ENCODE results near the gene SCG3. TPM values are rescaled to one million over a fixed set of nuclear protein-coding genes. Genes with fewer than 3 reads are reported as not detected.

Gene SCG3
- total RNA-seq, 1 donor from 2014 or later = not detected

- H3K27ac Mint-ChIP-seq = no peak overlapping the region
- peaks cover 28% of the 10 kb centered on the region for H3K36me3 Mint-ChIP-seq (ENCODE audit: low read depth)
- H3K9me3 Mint-ChIP-seq = no peaks in the 10 kb centered on the region
- H3K4me3 Mint-ChIP-seq = no peak overlapping the region
- H3K4me1 Mint-ChIP-seq (ENCODE audit: low read depth) = peaks cover 22% of the 10 kb centered on the region
- H3K27me3 Mint-ChIP-seq (ENCODE audit: insufficient read depth) = no peaks in the 10 kb centered on the region
- intact Hi-C loops (cut with micrococcal nuclease) = no loop called here
- DNase-seq (ENCODE audit: low spot score) = no peak
Observed at GRCh38 chr15:51721199-51721960, 40.1 kb downstream of the SCG3 start.

- Mint-ChIP-seq H3K36me3 (ENCODE audit: low read depth) (peaks cover 32% of the 10 kb centered on the region), H3K27ac (no peak overlapping the region), H3K4me3 (no peak overlapping the region), H3K27me3 (ENCODE audit: insufficient read depth) (no peaks in the 10 kb centered on the region), H3K9me3 (no peaks in the 10 kb centered on the region), H3K4me1 (ENCODE audit: low read depth) (peaks cover 36% of the 10 kb centered on the region)
- intact Hi-C loops (cut with micrococcal nuclease) = no loop called here
- DNase-seq (ENCODE audit: low spot score) = no peak
Observed at GRCh38 chr15:51724199-51724598, 42.9 kb downstream of the SCG3 start.

GRCh38 chr15:51724673-51725072 lies 43.4 kb downstream of the SCG3 start:
- no peak for DNase-seq (ENCODE audit: low spot score)
- Mint-ChIP-seq H3K9me3 (no peaks in the 10 kb centered on the region), H3K36me3 (ENCODE audit: low read depth) (peaks cover 32% of the 10 kb centered on the region), H3K4me3 (no peak overlapping the region), H3K27me3 (ENCODE audit: insufficient read depth) (no peaks in the 10 kb centered on the region), H3K4me1 (ENCODE audit: low read depth) (peaks cover 36% of the 10 kb centered on the region), H3K27ac (no peak overlapping the region)
- intact Hi-C loops (cut with micrococcal nuclease) = no loop called here

GRCh38 chr15:51726302-51727073 lies 45.2 kb downstream of the SCG3 start:
- no peak for DNase-seq (ENCODE audit: low spot score)
- intact Hi-C loops (cut with micrococcal nuclease) = no loop called here
- H3K4me1 Mint-ChIP-seq (ENCODE audit: low read depth) = peaks cover 48% of the 10 kb centered on the region
- no peak overlapping the region for H3K27ac Mint-ChIP-seq
- no peaks in the 10 kb centered on the region for H3K27me3 Mint-ChIP-seq (ENCODE audit: insufficient read depth)
- H3K4me3 Mint-ChIP-seq = no peak overlapping the region
- peaks cover 30% of the 10 kb centered on the region for H3K36me3 Mint-ChIP-seq (ENCODE audit: low read depth)
- no peaks in the 10 kb centered on the region for H3K9me3 Mint-ChIP-seq

GRCh38 chr15:51727141-51727897 lies 46.0 kb downstream of the SCG3 start:
- Mint-ChIP-seq H3K9me3 (no peaks in the 10 kb centered on the region), H3K36me3 (ENCODE audit: low read depth) (peaks cover 28% of the 10 kb centered on the region), H3K27me3 (ENCODE audit: insufficient read depth) (no peaks in the 10 kb centered on the region), H3K4me1 (ENCODE audit: low read depth) (peaks cover 51% of the 10 kb centered on the region), H3K27ac (no peak overlapping the region), H3K4me3 (no peak overlapping the region)
- intact Hi-C loops (cut with micrococcal nuclease) = no loop called here
- no peak for DNase-seq (ENCODE audit: low spot score)

GRCh38 chr15:51731549-51732267 lies 50.4 kb downstream of the SCG3 start:
- Mint-ChIP-seq H3K36me3 (ENCODE audit: low read depth) (peaks cover 33% of the 10 kb centered on the region), H3K4me1 (ENCODE audit: low read depth) (peaks cover 68% of the 10 kb centered on the region), H3K27ac (peak overlapping the region; percentile 85), H3K4me3 (peak overlapping the region; percentile 72), H3K27me3 (ENCODE audit: insufficient read depth) (peaks cover 2% of the 10 kb centered on the region), H3K9me3 (no peaks in the 10 kb centered on the region)
- DNase-seq (ENCODE audit: low spot score) = peak; percentile 40
- intact Hi-C loops (cut with micrococcal nuclease) = loop anchor here (2.0 to 10.0 kb wide), 3 partner anchors 827 to 967 kb away; partner anchors contain the start of genes AP4E1, ATOSA and SPPL2A

- Mint-ChIP-seq H3K27me3 (ENCODE audit: insufficient read depth) (peaks cover 2% of the 10 kb centered on the region), H3K4me1 (ENCODE audit: low read depth) (peaks cover 60% of the 10 kb centered on the region), H3K9me3 (no peaks in the 10 kb centered on the region), H3K36me3 (ENCODE audit: low read depth) (peaks cover 31% of the 10 kb centered on the region), H3K27ac (peak overlapping the region; percentile 37), H3K4me3 (peak overlapping the region; percentile 34)
- intact Hi-C loops (cut with micrococcal nuclease) = loop anchor here (10.0 kb wide), 2 partner anchors 828 to 968 kb away; partner anchors contain the start of genes AP4E1 and SPPL2A
- no peak for DNase-seq (ENCODE audit: low spot score)
Observed at GRCh38 chr15:51732646-51733045, 51.3 kb downstream of the SCG3 start.

- intact Hi-C loops (cut with micrococcal nuclease) = loop anchor here (1.0 to 10.0 kb wide), 9 partner anchors 15 to 971 kb away; partner anchors contain the start of genes AP4E1, SCG3, SPPL2A and TMOD2
- no peak for DNase-seq (ENCODE audit: low spot score)
- peaks cover 64% of the 10 kb centered on the region for H3K4me1 Mint-ChIP-seq (ENCODE audit: low read depth)
- H3K4me3 Mint-ChIP-seq = peak overlapping the region; percentile 84
- H3K27me3 Mint-ChIP-seq (ENCODE audit: insufficient read depth) = peaks cover 2% of the 10 kb centered on the region
- H3K36me3 Mint-ChIP-seq (ENCODE audit: low read depth) = peaks cover 26% of the 10 kb centered on the region
- H3K9me3 Mint-ChIP-seq = no peaks in the 10 kb centered on the region
- H3K27ac Mint-ChIP-seq = peak overlapping the region; percentile 85
Observed at GRCh38 chr15:51735228-51736010, 54.1 kb downstream of the SCG3 start.

- Mint-ChIP-seq H3K36me3 (ENCODE audit: low read depth) (peaks cover 22% of the 10 kb centered on the region), H3K27me3 (ENCODE audit: insufficient read depth) (peaks cover 2% of the 10 kb centered on the region), H3K4me3 (peak overlapping the region; percentile 84), H3K4me1 (ENCODE audit: low read depth) (peaks cover 58% of the 10 kb centered on the region), H3K9me3 (no peaks in the 10 kb centered on the region), H3K27ac (peak overlapping the region; percentile 85)
- no peak for DNase-seq (ENCODE audit: low spot score)
- intact Hi-C loops (cut with micrococcal nuclease) = loop anchor here (1.0 to 10.0 kb wide), 9 partner anchors 15 to 971 kb away; partner anchors contain the start of genes AP4E1, SCG3, SPPL2A and TMOD2
Observed at GRCh38 chr15:51736069-51736468, 54.8 kb downstream of the SCG3 start.

GRCh38 chr15:51736751-51737521 lies 55.6 kb downstream of the SCG3 start:
- Mint-ChIP-seq H3K4me1 (ENCODE audit: low read depth) (peaks cover 49% of the 10 kb centered on the region), H3K36me3 (ENCODE audit: low read depth) (peaks cover 17% of the 10 kb centered on the region), H3K27ac (peak overlapping the region; percentile 85), H3K4me3 (peak overlapping the region; percentile 84), H3K9me3 (no peaks in the 10 kb centered on the region), H3K27me3 (ENCODE audit: insufficient read depth) (peaks cover 2% of the 10 kb centered on the region)
- peak; percentile 40 for DNase-seq (ENCODE audit: low spot score)
- intact Hi-C loops (cut with micrococcal nuclease) = loop anchor here (1.0 to 10.0 kb wide), 9 partner anchors 14 to 972 kb away; partner anchors contain the start of genes AP4E1, SCG3, SPPL2A and TMOD2
